Psoas muscle (tissue), 8 donors: ENCODE measurements around the gene KIAA1217. TPM values are rescaled to one million over a fixed set of nuclear protein-coding genes. Genes with fewer than 3 reads are reported as not detected.

Source experiments
- ATAC-seq, 4 donors: fragments of 200-7000 bp; cut with Tn5 transposase; one replicate each; pipeline ENCODE4 v1.9.1; 2020; ENCODE audit warnings: moderate library complexity in 3 of 4, mild to moderate bottlenecking in 2 of 4
- DNase-seq, 2 donors: peaks; one replicate each; pipeline ENCODE4 v3.0.0-alpha.2; 2020
- H3K27ac ChIP-seq: fragments of 200-600 bp; one replicate; pipeline ENCODE4 v1.8.0; 2022
- H3K27me3 ChIP-seq, 3 donors: fragments of 200-600 bp in 1 of 3; one replicate each; pipeline versions ENCODE4 v1.6.1 to v1.8.0; 2013 to 2022; ENCODE audit warnings: low read length in 2 of 3, mild to moderate bottlenecking in 2 of 3, moderate library complexity in 1 of 3; ENCODE audit not compliant: insufficient read depth in 3 of 3
- H3K36me3 ChIP-seq, 2 donors: fragments of 200-600 bp in 1 of 2; one replicate each; pipeline versions ENCODE4 v1.6.1 to v1.8.0; 2013 to 2022; ENCODE audit warnings: low read depth in 1 of 2, mild to moderate bottlenecking in 1 of 2, moderate library complexity in 1 of 2; ENCODE audit not compliant: insufficient read depth in 1 of 2
- H3K4me1 ChIP-seq: fragments of 200-600 bp; one replicate; pipeline ENCODE4 v1.8.0; 2022
- H3K4me3 ChIP-seq: fragments of 200-600 bp; one replicate; pipeline ENCODE4 v1.8.0; 2022; ENCODE audit warnings: mild to moderate bottlenecking
- H3K9me3 ChIP-seq: fragments of 200-600 bp; one replicate; pipeline ENCODE4 v1.8.0; 2022
- CTCF ChIP-seq: fragments of 200-600 bp; IDR thresholded peaks from one replicate; pipeline ENCODE4 v1.8.0; 2022; ENCODE audit warnings: antibody characterized with exemption
- whole genome bisulfite sequencing, 3 donors: extraction: QIAGEN DNeasy Blood & Tissue Kit; methylation state at CpG; one replicate each; pipeline versions ENCODE4 v1.1.6 to v1.1.7; 2013; 5-methylcytosine and 5-hydroxymethylcytosine counted together
- intact Hi-C, 2 donors: fragments of 100-400 bp; cut with DNase I; formaldehyde crosslinking; loops; one replicate each; pipeline versions ENCODE4 v1.11.0 to v1.14.2; 2022
- polyA plus RNA-seq, 3 donors: library from polyadenylated mRNA; stranded (reverse); fragments of 200-250 nt; gene quantifications; one replicate each; pipeline ENCODE4 v1.2.3, GENCODE V29; 2013
- total RNA-seq, 4 donors: library from RNA; stranded (reverse); fragmentation: NEBNext Ultra II Directional in 2 of 4; extraction: Animal tissue kit (Norgen Biotek cat#: 25700) in 2 of 4; gene quantifications; one replicate each; pipeline versions ENCODE4 v1.2.1 to v1.2.4, GENCODE V29; 2021 to 2023
- donor health status: healthy with polysubstance abuse.
- donor health status: DM: no; HTN: no; CAD: no; lungs with moderate emphysema.
- donor health status: Bipolar disorder and iron deficiency.
- donor health status: healthy.
- donor health status: DM: yes; HTN: yes; CAD: no.
- donor health status: DM: no; HTN: no; CAD: no.
- donor health status: DM: no; HTN: no; CAD: no.
- donor health status: DM: yes; HTN: yes; CAD: no.

KIAA1217 gene
- total and polyA plus RNA-seq, 7 donors, result 8.9 to 169 (median 65.9) TPM

DNA sequence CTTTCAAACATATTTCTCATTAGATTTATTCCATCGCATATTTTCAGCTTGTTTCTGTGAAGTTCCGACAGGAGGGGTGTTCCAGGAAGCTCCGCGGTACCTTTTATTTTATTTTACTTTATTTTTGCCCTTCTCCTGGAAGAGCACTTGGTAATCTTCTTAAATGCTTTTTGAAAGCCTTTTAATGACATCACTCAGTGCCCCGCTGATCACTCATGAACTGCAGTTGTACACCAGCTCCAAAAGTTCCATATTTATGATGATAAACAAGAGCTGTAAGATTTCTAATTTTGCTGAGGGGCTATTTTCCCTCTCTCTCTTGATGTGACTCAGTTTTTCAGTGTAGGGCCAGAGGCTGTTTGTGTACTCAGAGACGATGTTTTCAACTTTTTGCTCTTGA, 144.4 kb downstream of the KIAA1217 start:
- no peak for ATAC-seq
- DNase-seq, result no peak
- Histone ChIP-seq H3K27ac (peak overlapping the region; percentile 50), H3K4me3 (no peak overlapping the region), H3K9me3 (no peaks in the 10 kb centered on the region), H3K27me3 (no peaks in the 10 kb centered on the region), H3K36me3 (no peaks in the 10 kb centered on the region), H3K4me1 (peaks cover 49% of the 10 kb centered on the region)
- intact Hi-C loops, result loop anchor here in 1 of 2 donors (10.0 kb wide), 2 partner anchors 49 to 99 kb away; no protein-coding TSS in a partner anchor
- TF ChIP-seq CTCF, result no peak
- 80 to 87% (median 81%) methylated on average over 6 of the region's 6 CpGs for WGBS, 3 donors

DNA sequence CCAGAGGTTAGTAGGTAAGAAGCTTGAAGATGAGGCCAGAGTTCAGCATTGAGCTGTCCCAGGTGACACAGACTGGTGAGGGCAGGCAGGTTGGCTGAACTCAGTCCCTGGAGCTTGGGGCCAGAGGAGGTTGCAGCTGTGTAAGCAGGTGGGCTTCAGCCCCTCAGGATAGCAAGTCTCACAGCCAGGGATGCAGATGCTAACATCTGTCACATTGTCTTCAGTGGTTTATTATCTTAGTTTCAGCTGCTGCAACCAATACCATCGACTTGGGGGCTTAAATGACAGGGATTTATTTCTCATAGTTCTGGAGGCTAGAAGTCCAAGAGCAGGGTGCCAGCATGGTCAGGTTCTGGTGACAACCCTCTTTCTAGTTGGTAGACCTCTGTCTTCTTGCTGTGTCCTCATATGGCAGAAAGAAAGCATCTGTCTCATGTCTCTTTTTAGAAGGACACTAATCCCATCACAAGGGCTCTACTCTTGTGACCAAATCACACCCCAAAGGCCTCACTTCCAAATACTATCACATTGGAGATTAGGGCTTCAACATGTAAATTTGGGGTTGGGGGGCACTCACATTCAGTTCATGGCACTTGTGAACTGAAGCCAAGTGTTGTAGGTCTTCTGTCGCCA, 146.2 kb downstream of the KIAA1217 start:
- Histone ChIP-seq H3K4me3 (no peak overlapping the region), H3K4me1 (peaks cover 38% of the 10 kb centered on the region), H3K36me3 (no peaks in the 10 kb centered on the region), H3K27ac (peak overlapping the region; percentile 50), H3K9me3 (no peaks in the 10 kb centered on the region), H3K27me3 (no peaks in the 10 kb centered on the region)
- DNase-seq (no peak), ATAC-seq (peak; percentile 19 to 58 (median 36))
- no peak for TF ChIP-seq CTCF
- 48 to 60% (median 56%) methylated on average over 2 of the region's 2 CpGs for WGBS, 3 donors
- intact Hi-C loops, result loop anchor here (5.0 to 10.0 kb wide), 3 partner anchors 43 to 100 kb away; no protein-coding TSS in a partner anchor

DNA sequence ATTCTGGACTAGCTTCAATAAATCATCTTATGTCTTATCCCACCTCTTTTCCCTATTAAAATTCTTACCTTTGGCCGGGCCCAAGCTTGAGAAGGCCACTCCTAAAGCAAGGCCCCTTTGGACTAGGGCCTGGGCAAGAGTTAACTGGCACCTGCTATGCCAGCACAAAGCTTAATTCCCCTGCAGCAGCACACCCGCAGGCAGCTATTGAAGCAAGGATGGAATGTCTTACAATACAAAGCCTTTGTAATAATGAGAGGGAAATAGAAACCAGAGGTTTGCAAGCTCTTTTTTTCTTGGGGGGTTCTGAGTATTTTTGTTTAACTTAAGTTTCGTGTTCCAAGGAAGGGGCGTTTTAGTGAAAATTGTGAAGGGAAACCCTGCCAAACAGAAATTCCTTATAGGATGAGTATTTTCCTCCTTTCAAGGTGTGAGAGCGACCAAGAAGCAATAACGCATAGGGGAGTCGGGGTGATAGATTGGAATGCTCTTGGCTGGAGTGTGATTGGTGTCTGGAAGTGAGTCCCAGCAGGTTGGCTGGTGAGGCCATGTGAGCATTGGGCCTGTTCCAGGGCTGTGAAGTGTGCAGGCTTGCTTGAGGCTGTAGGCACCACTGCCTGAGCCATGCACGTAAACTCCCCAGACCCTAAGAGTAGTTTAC, 148.5 kb downstream of the KIAA1217 start:
- ATAC-seq (no peak), DNase-seq (no peak)
- Histone ChIP-seq H3K9me3 (no peaks in the 10 kb centered on the region), H3K4me3 (no peak overlapping the region), H3K4me1 (peaks cover 48% of the 10 kb centered on the region), H3K27ac (peak overlapping the region; percentile 13), H3K36me3 (no peaks in the 10 kb centered on the region), H3K27me3 (no peaks in the 10 kb centered on the region)
- 71 to 81% (median 72%) methylated on average over 8 of the region's 8 CpGs for WGBS, 3 donors
- no peak for TF ChIP-seq CTCF
- intact Hi-C loops, result loop anchor here (5.0 to 10.0 kb wide), 3 partner anchors 45 to 103 kb away; no protein-coding TSS in a partner anchor

GRCh38 chr10:24358022-24358421, 149.1 kb downstream of the KIAA1217 start:
- Histone ChIP-seq H3K4me3 (no peak overlapping the region), H3K9me3 (no peaks in the 10 kb centered on the region), H3K36me3 (no peaks in the 10 kb centered on the region), H3K27me3 (no peaks in the 10 kb centered on the region), H3K27ac (peak overlapping the region; percentile 13), H3K4me1 (peaks cover 52% of the 10 kb centered on the region)
- DNase-seq (no peak), ATAC-seq (no peak)
- intact Hi-C loops, result loop anchor here (5.0 to 10.0 kb wide), 3 partner anchors 46 to 103 kb away; no protein-coding TSS in a partner anchor
- TF ChIP-seq CTCF, result no peak
- 64 to 80% (median 68%) methylated on average over 4 of the region's 4 CpGs for WGBS, 3 donors
